ENCODE measurements around the gene PPIL3. TPM values are rescaled to one million over a fixed set of nuclear protein-coding genes. Genes with fewer than 3 reads are reported as not detected.

The PPIL3 gene
- total RNA-seq, 4 donors from 2014 or later: 17.1 to 118 (median 39.1) TPM

GRCh38 chr2:200856806-200857205 is 32.1 kb downstream of the PPIL3 start:
- Histone ChIP-seq H3K36me3 (peaks cover 40 to 86% of the 10 kb centered on the region in 2 donors), H3K4me3 (no peak overlapping the region), H3K27ac (no peak overlapping the region), H3K9me3 (no peaks in the 10 kb centered on the region), H3K27me3 (no peaks in the 10 kb centered on the region), H3K4me1 (peaks cover 14 to 71% (median 20%) of the 10 kb centered on the region in 3 donors)
- WGBS, 2 donors (ENCODE audit: low coverage in 1 of 2): 55 to 79% methylated on average over 4 to 8 of the region's 8 CpGs
- TF ChIP-seq POLR2A (IDR thresholded peaks at IDR 0.05) (no peak), EP300 (IDR thresholded peaks at IDR 0.05) (no peak), POLR2AphosphoS5 (IDR thresholded peaks at IDR 0.05) (no peak)
- TF ChIP-seq, protein P1, sequence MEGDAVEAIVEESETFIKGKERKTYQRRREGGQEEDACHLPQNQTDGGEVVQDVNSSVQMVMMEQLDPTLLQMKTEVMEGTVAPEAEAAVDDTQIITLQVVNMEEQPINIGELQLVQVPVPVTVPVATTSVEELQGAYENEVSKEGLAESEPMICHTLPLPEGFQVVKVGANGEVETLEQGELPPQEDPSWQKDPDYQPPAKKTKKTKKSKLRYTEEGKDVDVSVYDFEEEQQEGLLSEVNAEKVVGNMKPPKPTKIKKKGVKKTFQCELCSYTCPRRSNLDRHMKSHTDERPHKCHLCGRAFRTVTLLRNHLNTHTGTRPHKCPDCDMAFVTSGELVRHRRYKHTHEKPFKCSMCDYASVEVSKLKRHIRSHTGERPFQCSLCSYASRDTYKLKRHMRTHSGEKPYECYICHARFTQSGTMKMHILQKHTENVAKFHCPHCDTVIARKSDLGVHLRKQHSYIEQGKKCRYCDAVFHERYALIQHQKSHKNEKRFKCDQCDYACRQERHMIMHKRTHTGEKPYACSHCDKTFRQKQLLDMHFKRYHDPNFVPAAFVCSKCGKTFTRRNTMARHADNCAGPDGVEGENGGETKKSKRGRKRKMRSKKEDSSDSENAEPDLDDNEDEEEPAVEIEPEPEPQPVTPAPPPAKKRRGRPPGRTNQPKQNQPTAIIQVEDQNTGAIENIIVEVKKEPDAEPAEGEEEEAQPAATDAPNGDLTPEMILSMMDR (IDR thresholded peaks at IDR 0.05): no peak
- no peak for ATAC-seq

DNA sequence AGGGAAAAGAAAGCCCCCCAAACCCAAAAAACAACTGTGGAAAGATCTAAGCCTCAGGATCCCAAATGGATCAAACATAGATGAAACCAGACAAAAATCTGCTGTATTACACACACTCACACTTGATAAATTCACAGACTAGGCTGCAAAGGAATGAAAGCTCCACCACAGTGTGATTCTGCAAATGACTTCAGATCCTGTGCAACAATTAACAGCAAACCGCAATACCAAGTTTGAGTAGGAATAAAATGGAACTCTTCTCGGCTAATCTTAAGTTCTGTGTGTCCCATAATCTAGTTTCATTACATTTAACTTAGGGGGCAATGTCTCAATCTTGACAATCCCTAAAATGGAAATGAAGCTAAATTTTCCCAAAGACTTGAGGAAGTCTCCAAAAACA is 36.3 kb downstream of the PPIL3 start:
- Histone ChIP-seq H3K4me1 (peaks cover 0 to 36% (median 5%) of the 10 kb centered on the region in 3 donors), H3K27me3 (no peaks in the 10 kb centered on the region), H3K27ac (peak overlapping the region in 1 of 4 donors; percentile 1), H3K4me3 (no peak overlapping the region), H3K9me3 (no peaks in the 10 kb centered on the region), H3K36me3 (peaks cover 31 to 75% of the 10 kb centered on the region in 2 donors)
- TF ChIP-seq POLR2A (IDR thresholded peaks at IDR 0.05) (no peak), POLR2AphosphoS5 (IDR thresholded peaks at IDR 0.05) (no peak), EP300 (IDR thresholded peaks at IDR 0.05) (no peak)
- TF ChIP-seq, protein P1 (IDR thresholded peaks at IDR 0.05): no peak
- ATAC-seq: no peak
- WGBS, 2 donors (ENCODE audit: low coverage in 1 of 2): 94 to 96% methylated on average over 2 of the region's 2 CpGs

DNA sequence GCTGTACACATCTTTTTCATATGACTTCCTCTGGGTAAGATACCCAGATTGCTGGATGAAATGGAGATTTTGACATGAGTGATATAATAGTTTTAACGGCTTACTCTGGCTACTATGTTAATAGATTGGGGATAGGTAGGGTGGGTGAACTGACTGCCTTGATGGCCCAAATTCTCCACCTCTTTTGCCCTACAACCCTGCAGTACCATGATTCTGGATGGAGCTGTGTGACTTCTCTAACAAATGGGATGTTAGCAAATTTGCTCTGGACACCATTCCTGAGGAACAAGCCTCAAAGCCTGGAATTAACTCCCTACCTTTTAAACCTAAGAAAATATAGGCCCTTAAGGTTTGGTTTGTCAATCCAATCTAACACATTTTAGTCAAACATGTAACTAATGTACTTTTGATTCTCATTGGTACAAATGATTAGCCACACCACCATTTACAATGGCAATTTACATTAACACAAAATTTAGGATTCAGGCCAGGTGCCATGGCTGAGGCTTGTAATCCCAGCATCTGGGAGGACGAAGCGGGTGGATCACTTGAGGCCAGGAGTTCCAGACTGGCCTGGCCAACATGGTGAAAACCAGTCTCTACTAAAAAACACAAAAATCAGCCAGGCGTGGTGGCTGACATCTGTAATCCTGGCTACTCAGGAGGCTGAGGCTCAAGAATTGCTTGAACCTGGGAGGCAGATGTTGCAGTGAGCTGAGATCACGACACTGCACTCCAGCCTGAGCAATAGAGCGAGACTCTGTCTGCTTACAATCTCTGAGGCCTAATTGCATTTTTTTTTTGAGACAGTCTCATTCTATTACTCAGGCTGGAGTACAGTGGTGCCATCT is 37.3 kb downstream of the PPIL3 start:
- Histone ChIP-seq H3K36me3 (peaks cover 23 to 65% of the 10 kb centered on the region in 2 donors), H3K9me3 (no peaks in the 10 kb centered on the region), H3K4me3 (no peak overlapping the region), H3K27ac (peak overlapping the region in 1 of 4 donors; percentile 12), H3K27me3 (no peaks in the 10 kb centered on the region), H3K4me1 (peaks cover 0 to 26% (median 0%) of the 10 kb centered on the region in 3 donors)
- ATAC-seq: no peak
- TF ChIP-seq POLR2A (IDR thresholded peaks at IDR 0.05): no peak
- TF ChIP-seq POLR2AphosphoS5 (IDR thresholded peaks at IDR 0.05): no peak
- TF ChIP-seq EP300 (IDR thresholded peaks at IDR 0.05): no peak
- TF ChIP-seq, protein P1 (IDR thresholded peaks at IDR 0.05): no peak
- 71 to 90% methylated on average over 3 to 4 of the region's 6 CpGs for WGBS, 2 donors (ENCODE audit: low coverage in 1 of 2)

- H3K36me3 ChIP-seq: peaks cover 15 to 56% of the 10 kb centered on the region in 2 donors
- 76 to 77% methylated on average over 9 to 13 of the region's 14 CpGs for WGBS, 2 donors (ENCODE audit: low coverage in 1 of 2)
- no peak overlapping the region for H3K27ac ChIP-seq
- H3K4me3 ChIP-seq: no peak overlapping the region
- H3K9me3 ChIP-seq: no peaks in the 10 kb centered on the region
- peaks cover 0 to 17% (median 0%) of the 10 kb centered on the region in 3 donors for H3K4me1 ChIP-seq
- no peak for ATAC-seq
- TF ChIP-seq POLR2AphosphoS5 (IDR thresholded peaks at IDR 0.05) (no peak), EP300 (IDR thresholded peaks at IDR 0.05) (no peak), POLR2A (IDR thresholded peaks at IDR 0.05) (no peak)
- TF ChIP-seq, protein P1 (IDR thresholded peaks at IDR 0.05): no peak
- no peaks in the 10 kb centered on the region for H3K27me3 ChIP-seq
Observed at GRCh38 chr2:200850512-200851256, 38.2 kb downstream of the PPIL3 start.

Measured in gastroesophageal sphincter (tissue), 4 donors.